Sigmoid colon (tissue), 4 donors: ENCODE results near the gene SUSD1.

Experiments
- CTCF ChIP-seq, 4 experiments: fragments of 450-650 bp in 3 of 4; fragments of 200-600 bp in 1 of 4; IDR thresholded peaks; one replicate each; pipeline ENCODE4 v1.5.1; 2016 to 2019; ENCODE audit warnings: antibody characterized with exemption in 4 of 4, mild to moderate bottlenecking in 3 of 4, moderate library complexity in 2 of 4
- POLR2A ChIP-seq, 2 donors: fragments of 450-650 bp; IDR thresholded peaks; one replicate each; pipeline ENCODE4 v1.6.1; 2016; ENCODE audit warnings: antibody characterized with exemption in 2 of 2, mild to moderate bottlenecking in 2 of 2, moderate library complexity in 2 of 2
- POLR2AphosphoS5 ChIP-seq, 4 donors: sonication (generic); formaldehyde crosslinking; IDR thresholded peaks; one replicate each; pipeline ENCODE4 v1.6.1; 2017; ENCODE audit warnings: antibody characterized with exemption in 4 of 4

DNA sequence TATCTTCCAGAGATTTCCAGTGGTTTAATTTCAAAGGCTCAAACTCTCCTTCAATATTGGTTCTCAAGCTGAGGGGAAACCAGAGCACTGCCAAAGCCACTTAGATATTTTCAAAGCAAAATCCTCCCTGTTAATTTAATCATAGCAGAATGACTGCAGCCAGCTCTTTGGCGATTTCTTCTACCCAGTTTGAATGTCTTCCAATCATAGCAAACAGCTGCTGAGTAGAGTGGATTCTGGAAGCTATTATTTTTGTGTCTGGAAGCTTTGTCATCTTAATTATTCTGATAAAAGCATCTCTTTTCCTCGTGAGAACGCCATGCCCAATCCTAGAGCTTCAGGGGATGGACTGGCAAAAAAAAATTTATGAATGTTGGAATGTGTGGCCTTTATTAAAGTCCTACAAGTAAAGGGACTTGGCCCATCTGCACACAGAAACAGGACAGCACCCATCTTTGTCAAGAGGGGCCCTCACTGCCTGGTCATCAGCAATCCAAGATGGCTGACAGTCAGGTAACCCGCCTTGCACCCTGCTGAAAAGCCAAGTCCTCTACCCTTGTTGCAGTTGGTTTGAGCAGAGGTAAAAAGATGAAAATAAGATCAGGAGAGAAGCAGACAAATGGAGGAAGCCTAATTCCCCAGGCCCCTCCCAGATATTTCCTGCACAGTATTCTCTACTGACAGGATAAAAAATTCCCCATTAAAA is 125.1 kb downstream of the SUSD1 start:
- no peak for TF ChIP-seq CTCF (IDR thresholded peaks at IDR 0.05)
- TF ChIP-seq POLR2A (IDR thresholded peaks at IDR 0.05): no peak
- no peak for TF ChIP-seq POLR2AphosphoS5 (IDR thresholded peaks at IDR 0.05)
